GM12801 (cell line): ENCODE results near the gene MBNL1.

Experiments
- TF ChIP-seq, protein P1 (sequence below): IDR thresholded peaks from one replicate; pipeline ENCODE4 v1.5.1; 2011; ENCODE audit warnings: control low read depth; ENCODE audit not compliant: insufficient read length; ENCODE audit errors: extremely low read depth

Gene MBNL1

DNA sequence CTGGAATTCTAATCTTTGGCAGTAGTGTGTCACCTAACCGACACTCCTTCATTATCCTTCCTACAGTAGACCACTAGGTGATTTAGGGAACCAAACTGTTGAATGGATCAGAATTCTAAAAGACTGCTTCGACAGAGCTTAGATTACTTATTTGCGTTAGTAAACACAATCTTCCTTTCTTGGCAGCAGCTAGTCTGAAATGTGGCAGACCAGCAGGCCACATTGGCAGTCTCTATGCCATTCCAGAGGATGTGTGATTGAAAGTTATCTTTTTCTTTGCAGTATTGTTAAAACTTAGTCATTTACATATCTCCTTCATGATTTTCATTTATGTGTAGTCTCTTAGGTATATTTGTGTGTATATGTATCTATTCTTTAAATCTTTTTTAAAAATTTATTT, 23.6 kb downstream of the MBNL1 start:
- TF ChIP-seq, protein P1, sequence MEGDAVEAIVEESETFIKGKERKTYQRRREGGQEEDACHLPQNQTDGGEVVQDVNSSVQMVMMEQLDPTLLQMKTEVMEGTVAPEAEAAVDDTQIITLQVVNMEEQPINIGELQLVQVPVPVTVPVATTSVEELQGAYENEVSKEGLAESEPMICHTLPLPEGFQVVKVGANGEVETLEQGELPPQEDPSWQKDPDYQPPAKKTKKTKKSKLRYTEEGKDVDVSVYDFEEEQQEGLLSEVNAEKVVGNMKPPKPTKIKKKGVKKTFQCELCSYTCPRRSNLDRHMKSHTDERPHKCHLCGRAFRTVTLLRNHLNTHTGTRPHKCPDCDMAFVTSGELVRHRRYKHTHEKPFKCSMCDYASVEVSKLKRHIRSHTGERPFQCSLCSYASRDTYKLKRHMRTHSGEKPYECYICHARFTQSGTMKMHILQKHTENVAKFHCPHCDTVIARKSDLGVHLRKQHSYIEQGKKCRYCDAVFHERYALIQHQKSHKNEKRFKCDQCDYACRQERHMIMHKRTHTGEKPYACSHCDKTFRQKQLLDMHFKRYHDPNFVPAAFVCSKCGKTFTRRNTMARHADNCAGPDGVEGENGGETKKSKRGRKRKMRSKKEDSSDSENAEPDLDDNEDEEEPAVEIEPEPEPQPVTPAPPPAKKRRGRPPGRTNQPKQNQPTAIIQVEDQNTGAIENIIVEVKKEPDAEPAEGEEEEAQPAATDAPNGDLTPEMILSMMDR, result no peak

DNA sequence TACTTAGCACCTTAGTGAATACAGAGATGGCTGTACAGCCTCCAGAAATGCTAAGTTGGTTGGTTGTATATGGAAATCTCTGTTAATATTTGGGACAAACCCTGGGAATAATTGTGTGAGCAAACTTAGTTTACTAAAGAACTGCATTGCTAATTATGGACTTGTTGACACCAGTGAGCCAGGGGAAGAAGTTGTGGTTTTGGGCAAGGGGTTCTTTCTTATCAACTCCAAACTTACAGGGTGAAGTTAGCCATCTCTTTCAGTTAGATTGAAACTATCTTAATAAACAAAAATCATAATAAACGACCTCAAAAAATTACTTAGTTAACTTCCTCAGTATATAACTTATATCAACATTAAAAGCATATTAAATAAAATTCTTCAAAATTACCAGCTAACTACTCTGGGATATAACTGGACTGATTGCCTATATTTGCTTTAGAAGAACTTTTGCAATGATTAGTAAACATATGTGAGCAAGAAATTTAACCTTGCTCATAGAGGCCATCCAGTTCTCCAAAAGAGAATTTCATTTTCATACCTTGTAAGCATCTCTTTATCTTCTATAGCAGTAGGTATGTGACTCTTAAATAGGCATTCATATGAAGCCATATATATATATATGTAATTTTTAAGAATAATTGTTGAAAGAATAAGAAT, 24.7 kb downstream of the MBNL1 start:
- TF ChIP-seq, protein P1, result no peak

DNA sequence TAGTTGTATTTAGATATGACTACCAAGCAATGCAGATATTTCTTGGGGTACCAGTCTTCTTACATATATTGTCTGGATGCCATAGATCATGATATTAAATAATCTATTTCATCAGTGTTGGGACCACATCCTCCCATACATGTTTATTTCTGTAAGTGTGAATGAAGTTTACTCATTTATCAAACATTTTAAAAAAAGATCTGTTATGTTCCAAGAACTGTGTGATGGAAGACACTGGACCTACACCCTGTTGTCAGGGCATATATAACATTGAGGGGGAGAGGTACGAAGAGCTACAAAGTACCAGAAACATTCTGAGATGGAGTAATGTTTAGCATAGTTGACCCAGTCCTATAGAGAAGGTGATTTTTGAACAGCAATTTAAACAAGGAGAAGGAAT, 26.6 kb downstream of the MBNL1 start:
- TF ChIP-seq, protein P1, result no peak

DNA sequence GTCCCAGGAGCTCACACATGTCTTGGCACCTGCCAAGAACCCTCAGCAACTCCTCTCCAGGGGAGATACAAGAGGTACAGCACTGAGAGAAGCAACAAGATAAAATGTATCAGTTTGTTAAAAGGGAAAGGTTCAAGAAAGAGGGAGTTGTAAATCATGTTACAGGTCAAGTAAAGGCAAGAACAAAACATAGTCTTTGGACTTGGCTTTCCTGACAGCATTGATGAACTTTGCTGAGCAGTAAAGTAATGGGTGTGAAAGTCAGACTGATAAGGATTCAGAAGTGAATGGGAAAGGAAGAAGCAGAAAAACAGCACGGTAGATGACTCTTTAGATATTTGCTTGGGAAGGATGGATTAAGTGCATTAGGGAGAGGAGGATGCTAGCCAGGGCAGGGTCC, 27.1 kb downstream of the MBNL1 start:
- TF ChIP-seq, protein P1, result no peak

DNA sequence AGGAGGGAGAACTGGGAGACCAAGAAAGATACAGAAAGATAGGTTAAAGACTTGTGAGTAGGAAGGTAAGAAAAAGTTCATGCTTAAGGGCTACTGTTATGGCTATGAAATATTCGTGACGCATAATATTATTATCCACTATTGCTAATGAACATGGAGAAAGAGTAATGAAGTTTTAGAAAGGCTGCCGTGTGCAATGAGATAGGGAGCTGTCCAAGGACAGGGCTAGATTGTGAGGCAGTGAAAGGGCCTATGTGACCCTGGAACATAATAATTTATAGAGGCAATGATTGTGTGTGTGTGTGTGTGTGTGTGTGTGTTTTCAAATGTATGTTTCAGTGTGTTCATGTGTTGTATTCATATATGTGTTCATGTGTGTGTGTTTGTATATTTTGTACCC, 27.7 kb downstream of the MBNL1 start:
- TF ChIP-seq, protein P1, result no peak

DNA sequence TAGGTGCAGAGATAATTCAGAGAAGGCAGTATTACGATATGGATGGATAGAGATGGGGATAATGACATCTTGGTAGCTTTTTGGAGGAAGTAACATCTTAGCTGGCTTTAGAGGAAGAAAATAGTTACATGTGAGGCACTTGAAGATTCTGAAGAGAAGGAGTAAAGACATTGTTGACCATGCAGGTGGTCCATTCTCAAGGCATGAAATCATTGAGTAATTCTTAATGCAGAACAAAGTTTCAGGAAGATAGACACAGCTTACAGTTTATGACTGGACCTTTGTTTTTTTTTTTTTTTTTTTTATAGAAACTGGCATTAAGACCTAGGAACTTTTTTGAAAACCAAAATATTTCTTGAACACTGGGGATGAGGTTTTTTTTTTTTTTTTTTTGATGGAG, 28.2 kb downstream of the MBNL1 start:
- TF ChIP-seq, protein P1, result no peak

DNA sequence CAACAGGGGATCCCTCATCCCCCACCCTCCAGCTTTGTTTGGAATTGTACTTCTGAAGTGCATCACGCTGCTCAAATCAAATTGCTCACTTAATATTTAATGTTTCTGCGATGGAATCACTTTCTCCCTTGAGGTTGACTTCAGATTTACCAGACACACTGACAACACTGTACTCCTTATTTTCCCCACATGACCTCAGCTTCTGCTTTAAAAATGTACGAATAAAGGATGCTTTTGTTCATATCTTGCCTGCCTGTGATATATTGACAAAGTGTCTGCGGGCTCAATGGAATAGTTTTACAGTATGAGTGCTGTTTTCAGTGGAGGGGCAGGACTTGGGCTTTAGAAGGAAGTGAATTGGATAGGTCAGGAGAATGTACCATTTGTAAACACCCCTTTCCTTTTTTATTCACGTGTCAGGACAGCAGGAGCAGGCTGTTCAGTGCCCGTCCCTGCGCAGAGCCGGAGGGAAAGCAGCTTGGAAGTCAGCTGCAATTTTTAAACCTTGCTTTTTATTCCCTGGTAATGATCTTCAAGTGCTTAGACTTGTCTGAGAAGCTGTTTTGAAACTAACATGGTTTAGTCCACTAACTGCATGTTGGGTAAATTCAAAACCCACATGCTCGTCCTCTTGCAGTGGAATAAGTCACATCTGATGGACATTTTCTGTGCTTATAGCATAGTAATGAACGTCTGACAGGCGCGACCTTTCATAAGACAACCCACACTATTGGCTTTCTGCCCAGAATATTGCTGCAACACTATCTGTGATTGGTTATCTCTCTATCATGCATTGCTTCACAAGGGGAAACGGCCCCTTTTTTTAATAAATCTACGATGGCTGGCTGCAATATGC, 29.9 kb downstream of the MBNL1 start:
- TF ChIP-seq, protein P1, result no peak
